K562 (cell line): Measurements from ENCODE around the gene RNF114. TPM values are rescaled to one million over a fixed set of nuclear protein-coding genes. Genes with fewer than 3 reads are reported as not detected.

Experiments
- ATAC-seq: fragments of 200-7000 bp; cut with Tn5 transposase; 3 replicates; pipeline ENCODE4 v1.9.1; 2020; ENCODE audit warnings: moderate library complexity
- BruUV-seq: library from RNA; stranded (reverse); fragments of 400-500 nt; replicated peaks from 2 replicates; lab custom pipeline; 2021; lab: Mats Ljungman, UMichigan
- CTCF ChIA-PET: fragments of 300-600 bp; formaldehyde crosslinking; extraction: SDS; loops from one replicate; lab custom pipeline; 2021; ENCODE audit warnings: low intra/inter-chr PET ratio; lab: Yijun Ruan, JAX
- POLR2A ChIA-PET: fragments of 300-600, 350-650 bp; sonication (Branson Sonifier 250); formaldehyde crosslinking; extraction: SDS; loops from one replicate; lab custom pipeline; 2021; ENCODE audit warnings: antibody characterized with exemption, inconsistent platforms; lab: Yijun Ruan, JAX
- DNase-seq, 4 experiments: peaks; one replicate each; pipeline versions ENCODE4 v3.0.0 to v3.0.0-alpha.2; 2011 to 2018; ENCODE audit warnings: low spot score in 3 of 4, mixed read lengths in 3 of 4; ENCODE audit errors: extremely low read depth in 1 of 4
- FAIRE-seq: peaks from 2 replicates; lab custom pipeline; 2011; peaks lifted over from hg19 to GRCh38; lab: Jason Lieb, UNC
- H2AFZ ChIP-seq: 2 replicates; pipeline ENCODE4 v1.6.0; 2011; ENCODE audit warnings: low read depth, low read length, control low read depth, inconsistent platforms
- H3K27ac ChIP-seq: fragments of 200-600 bp; 3 replicates; pipeline ENCODE4 v1.8.0; 2011; ENCODE audit warnings: low read depth, mild to moderate bottlenecking, control low read depth, inconsistent platforms, low read length, moderate library complexity, mixed read lengths; ENCODE audit errors: extremely low read depth
- H3K27me3 ChIP-seq, 2 experiments: fragments of 300-600 bp in 1 of 2; 2 replicates in 1 of 2; 3 replicates in 1 of 2; pipeline versions ENCODE4 v1.6.0 to v1.8.0; 2011; ENCODE audit warnings: inconsistent platforms in 2 of 2, low read length in 2 of 2, mild to moderate bottlenecking in 1 of 2, mixed read lengths in 1 of 2, moderate library complexity in 1 of 2; ENCODE audit not compliant: control insufficient read depth in 2 of 2, insufficient read depth in 2 of 2
- H3K36me3 ChIP-seq: fragments of 300-600 bp; 3 replicates; pipeline ENCODE4 v1.8.0; 2011; ENCODE audit warnings: mild to moderate bottlenecking, low read length, inconsistent platforms; ENCODE audit not compliant: control insufficient read depth, insufficient read depth
- H3K4me1 ChIP-seq, 2 experiments: fragments of 200-600 bp in 1 of 2; replicated peaks in 1 of 2; 2 replicates in 1 of 2; 3 replicates in 1 of 2; pipeline versions ENCODE4 v1.5.1 to v1.8.0; 2011; ENCODE audit warnings: inconsistent platforms in 2 of 2, low read length in 2 of 2, mild to moderate bottlenecking in 1 of 2, mixed read lengths in 1 of 2, moderate library complexity in 1 of 2; ENCODE audit not compliant: control insufficient read depth in 2 of 2, insufficient read depth in 2 of 2
- H3K4me2 ChIP-seq: 2 replicates; pipeline ENCODE4 v1.6.1; 2011; ENCODE audit warnings: low read length, control low read depth, inconsistent platforms, mixed read lengths; ENCODE audit not compliant: insufficient read depth
- H3K4me3 ChIP-seq: fragments of 200-600 bp; sonication (generic), shearing (Covaris generic); 2 replicates; pipeline ENCODE4 v1.5.1; 2016; ENCODE audit warnings: control low read depth, inconsistent platforms
- H3K79me2 ChIP-seq: fragments of 200-600 bp; 3 replicates; pipeline ENCODE4 v1.8.0; 2011; ENCODE audit warnings: low read length, inconsistent platforms; ENCODE audit not compliant: control insufficient read depth, insufficient read depth
- H3K9ac ChIP-seq, 2 experiments: 2 replicates each; pipeline versions ENCODE4 v1.6.0 to v1.6.1; 2011; ENCODE audit warnings: low read depth in 2 of 2, low read length in 2 of 2, control low read depth in 1 of 2, inconsistent platforms in 1 of 2, mild to moderate bottlenecking in 1 of 2, mixed read lengths in 1 of 2; ENCODE audit not compliant: insufficient read depth in 1 of 2
- H3K9me1 ChIP-seq: one replicate; pipeline ENCODE4 v1.6.0; 2011; ENCODE audit warnings: inconsistent platforms, mild to moderate bottlenecking, low read length, moderate library complexity; ENCODE audit not compliant: control insufficient read depth, insufficient read depth
- H3K9me3 ChIP-seq: replicated peaks from 2 replicates; pipeline ENCODE4 v1.5.1; 2011; ENCODE audit warnings: low read depth, low read length, inconsistent platforms; ENCODE audit not compliant: control insufficient read depth, insufficient read depth
- H4K20me1 ChIP-seq: replicated peaks from 2 replicates; pipeline ENCODE4 v1.6.1; 2011; ENCODE audit warnings: low read length, inconsistent platforms, mixed read lengths; ENCODE audit not compliant: control insufficient read depth, insufficient read depth
- CAMTA2 ChIP-seq: fragments of 250-450 bp; sonication (Bioruptor Pico); conservative IDR thresholded peaks from 2 replicates; pipeline ENCODE4 v1.5.1; 2022
- CCNT2 ChIP-seq: IDR thresholded peaks from 2 replicates; pipeline ENCODE4 v1.6.1; 2011; ENCODE audit warnings: borderline replicate concordance, low read depth, mild to moderate bottlenecking, moderate library complexity, mixed read lengths, low read length; ENCODE audit not compliant: insufficient read length; ENCODE audit errors: extremely low read depth
- CHD2 ChIP-seq: IDR thresholded peaks from 2 replicates; pipeline ENCODE4 v1.6.1; 2011; ENCODE audit warnings: low read depth, low read length
- E2F3 ChIP-seq: fragments of 250-450 bp; sonication (Bioruptor Pico); IDR thresholded peaks from 2 replicates; pipeline ENCODE4 v1.4.0; 2020; ENCODE audit warnings: mild to moderate bottlenecking
- FOXP1 ChIP-seq: sonication (generic); formaldehyde crosslinking; IDR thresholded peaks from 2 replicates; pipeline ENCODE4 v1.8.0; 2022; ENCODE audit warnings: mild to moderate bottlenecking, missing genetic modification reagents
- HNRNPH1 ChIP-seq: fragments of 200-400 bp; formaldehyde crosslinking; optimal IDR thresholded peaks from 2 replicates; pipeline ENCODE3; 2017; ENCODE audit warnings: low read depth, mild to moderate bottlenecking, low read length, moderate library complexity
- HNRNPL ChIP-seq: fragments of 200-400 bp; formaldehyde crosslinking; IDR thresholded peaks from 2 replicates; pipeline ENCODE4 v1.6.1; 2017; ENCODE audit warnings: low read depth, mild to moderate bottlenecking, low read length
- MAX ChIP-seq: sonication (generic); formaldehyde crosslinking; IDR thresholded peaks from 2 replicates; pipeline ENCODE4 v1.9.0; 2022; ENCODE audit warnings: mild to moderate bottlenecking, missing genetic modification reagents
- NFIC ChIP-seq: fragments of 450-650 bp; IDR thresholded peaks from 2 replicates; pipeline ENCODE4 v1.6.1; 2017; ENCODE audit warnings: mild to moderate bottlenecking, inconsistent platforms
- NFRKB ChIP-seq: fragments of 450-650 bp; IDR thresholded peaks from 2 replicates; pipeline ENCODE4 v1.6.1; 2016; ENCODE audit warnings: low read depth
- TCF7L2 ChIP-seq: fragments of 150-350 bp; IDR thresholded peaks from 2 replicates; pipeline ENCODE4 v1.6.1; 2016; ENCODE audit warnings: low read depth, mild to moderate bottlenecking, low read length, moderate library complexity
- TFAM ChIP-seq: fragments of 250-450 bp; sonication (Bioruptor Pico); conservative IDR thresholded peaks from 2 replicates; pipeline ENCODE4 v1.5.0; 2021; ENCODE audit warnings: mild to moderate bottlenecking, moderate library complexity
- ZBTB7A ChIP-seq: IDR thresholded peaks from 2 replicates; pipeline ENCODE4 v1.6.1; 2011; ENCODE audit warnings: low read depth, mild to moderate bottlenecking, low read length, moderate library complexity, borderline replicate concordance; ENCODE audit not compliant: control insufficient read depth
- ZBTB9 ChIP-seq: fragments of 450-650 bp; formaldehyde crosslinking; IDR thresholded peaks from 2 replicates; pipeline ENCODE4 v1.4.0; 2020; ENCODE audit warnings: mild to moderate bottlenecking, moderate library complexity
- ZFX ChIP-seq: sonication (generic); formaldehyde crosslinking; IDR thresholded peaks from 2 replicates; pipeline ENCODE4 v1.8.0; 2022; ENCODE audit warnings: mild to moderate bottlenecking, missing genetic modification reagents, moderate library complexity
- ZMIZ1 ChIP-seq, 2 experiments: fragments of 150-350 bp in 1 of 2; IDR thresholded peaks; 2 replicates each; pipeline ENCODE4 v1.6.1; 2012 to 2016; ENCODE audit warnings: low read depth in 2 of 2, low read length in 2 of 2, mild to moderate bottlenecking in 1 of 2, moderate library complexity in 1 of 2
- ZNF707 ChIP-seq: fragments of 250-450 bp; sonication (Bioruptor Pico); conservative IDR thresholded peaks from 2 replicates; pipeline ENCODE4 v1.8.0; 2022; ENCODE audit warnings: inconsistent platforms, mild to moderate bottlenecking, moderate library complexity
- ZNF778 ChIP-seq: fragments of 450-650 bp; formaldehyde crosslinking; IDR thresholded peaks from 2 replicates; pipeline ENCODE4 v1.4.0; 2020; ENCODE audit warnings: mild to moderate bottlenecking, moderate library complexity
- WGBS: fragments of 100-300 bp; shearing (Covaris generic); methylation state at CpG from one replicate; pipeline ENCODE4 v1.1.6; 2016; ENCODE audit warnings: low coverage, mixed read lengths; ENCODE audit not compliant: insufficient coverage; ENCODE audit errors: missing lambda C conversion rate; 5-methylcytosine and 5-hydroxymethylcytosine counted together
- in situ Hi-C: fragments of 300-500 bp; cut with MboI; formaldehyde crosslinking; loops from 4 replicates; pipeline ENCODE4 v1.15.0; 2018; ENCODE audit warnings: inconsistent platforms, mixed read lengths
- intact Hi-C: fragments of 100-400 bp; cut with micrococcal nuclease; formaldehyde crosslinking; loops from 2 replicates; pipeline ENCODE4 v1.14.2; 2022
- polyA plus RNA-seq, 8 experiments: library from polyadenylated mRNA; depleted of rRNA in 4 of 8; stranded (reverse) in 5 of 8; unstranded in 3 of 8; fragments of >200 nt; fragmentation: Nextera tagmentation in 2 of 8; fragmentation: Illumina TruSeq in 1 of 8; extraction: Ambion mirVana in 2 of 8; extraction: Trizol in 1 of 8; gene quantifications; 2 replicates each; pipeline versions ENCODE4 v1.2.1 to v1.2.3, GENCODE V29; 2011 to 2014; ENCODE audit warnings: inconsistent platforms in 1 of 8, missing spikeins in 1 of 8
- total RNA-seq, 7 experiments: library from RNA; depleted of rRNA in 6 of 7; stranded (reverse); fragments of >200 nt in 6 of 7; fragmentation: Illumina TruSeq in 2 of 7; extraction: Trizol in 2 of 7; gene quantifications; 2 replicates each; pipeline versions ENCODE4 v1.2.1 to v1.2.3, GENCODE V29; 2011 to 2021; ENCODE audit warnings: low replicate concordance in 1 of 7

The RNF114 gene
- total and polyA plus RNA-seq, 9 of the 15 experiments (the other 6 are each of a cell fraction or from before 2014, with no cell fraction given) = 38.6 to 111 (median 62.6) TPM

GRCh38 chr20:49983848-49984408, 47.7 kb downstream of the RNF114 start:
- intact Hi-C loops = loop anchor here (10.0 kb wide), 1 partner anchor 481 kb away; no protein-coding TSS in a partner anchor
- Histone ChIP-seq H3K9ac (peak overlapping the region; percentile 95 to 99; a peak in 3 of 4 replicates), H3K9me1 (peaks cover 8% of the 10 kb centered on the region)
- TF ChIP-seq ZBTB7A = peak; percentile 25; the same call in 1 of the 2 replicates
- TF ChIP-seq CCNT2 = peak; percentile 25
- peak; percentile 45; the same call in 1 of the 2 replicates for TF ChIP-seq ZFX
- TF ChIP-seq CHD2 = no peak
- TF ChIP-seq NFRKB = no peak
- TF ChIP-seq NFIC = no peak
- TF ChIP-seq E2F3 (CRISPR knock-in tag) = no peak
- TF ChIP-seq FOXP1 (CRISPR knock-in tag) = no peak
- no peak for TF ChIP-seq HNRNPH1
- TF ChIP-seq CAMTA2 (CRISPR knock-in tag) = no peak
- TF ChIP-seq ZMIZ1 (IDR thresholded peaks at IDR 0.05; ENCODE audit: low read depth in 2 of 2, low read length in 2 of 2) = no peak
- TF ChIP-seq ZNF707 (CRISPR knock-in tag) = no peak
- TF ChIP-seq TCF7L2 = no peak
- no peak for TF ChIP-seq ZNF778 (CRISPR knock-in tag)
- no peak for TF ChIP-seq HNRNPL
- no peak for TF ChIP-seq ZBTB9
- peak; percentile 31; the same call in 1 of the 2 replicates for TF ChIP-seq MAX (CRISPR knock-in tag)
- TF ChIP-seq TFAM (CRISPR knock-in tag) = no peak

More at GRCh38 chr20:49983848-49984408, 47.7 kb downstream of the RNF114 start:
- POLR2A ChIA-PET = interaction anchor here (0.6 to 6.3 kb wide), 29 partner anchors 10 to 534 kb away, joined by 3 to 78 read pairs (median 5); partner anchors contain the start of genes CEBPB and RNF114
- no peak for ATAC-seq
- Histone ChIP-seq H3K27ac (peak overlapping the region; percentile 12; the same call in 1 of the 3 replicates), H3K4me3 (peak overlapping the region; percentile 92), H3K4me1 (peaks cover 72 to 74% of the 10 kb centered on the region in 2 experiments), H3K36me3 (peaks cover 52% of the 10 kb centered on the region), H3K79me2 (peaks cover 50% of the 10 kb centered on the region), H3K9me3 (no peaks in the 10 kb centered on the region), H3K4me2 (peak overlapping the region; percentile 98), H4K20me1 (no peaks in the 10 kb centered on the region; the same call in 1 of the 2 replicates), H2AFZ (no peak overlapping the region), H3K27me3 (no peaks in the 10 kb centered on the region)
- in situ Hi-C loops = loop anchor here (5.0 kb wide), 2 partner anchors 88 to 183 kb away; no protein-coding TSS in a partner anchor
- CTCF ChIA-PET = interaction anchor here (8.4 kb wide), 1 partner anchor 87 kb away, joined by 100 read pairs; no protein-coding TSS in a partner anchor
- no TSS peak for BruUV-seq
- DNase-seq = peak in 2 of 4 experiments; percentile 51 to 59
- WGBS = 56% methylated on average over 16 of the region's 18 CpGs
- FAIRE-seq = no peak
